K562 (cell line): ENCODE results near the gene MRPL9. TPM values are rescaled to one million over a fixed set of nuclear protein-coding genes. Genes with fewer than 3 reads are reported as not detected.

Source experiments
- ATAC-seq: fragments of 200-7000 bp; cut with Tn5 transposase; 3 replicates; pipeline ENCODE4 v1.9.1; 2020; ENCODE audit warnings: moderate library complexity
- BruUV-seq: library from RNA; stranded (reverse); fragments of 400-500 nt; replicated peaks from 2 replicates; lab custom pipeline; 2021; lab: Mats Ljungman, UMichigan
- CTCF ChIA-PET: fragments of 300-600 bp; formaldehyde crosslinking; extraction: SDS; loops from one replicate; lab custom pipeline; 2021; ENCODE audit warnings: low intra/inter-chr PET ratio; lab: Yijun Ruan, JAX
- POLR2A ChIA-PET: fragments of 300-600, 350-650 bp; sonication (Branson Sonifier 250); formaldehyde crosslinking; extraction: SDS; loops from one replicate; lab custom pipeline; 2021; ENCODE audit warnings: antibody characterized with exemption, inconsistent platforms; lab: Yijun Ruan, JAX
- DNase-seq, 4 experiments: peaks; one replicate each; pipeline versions ENCODE4 v3.0.0 to v3.0.0-alpha.2; 2011 to 2018; ENCODE audit warnings: low spot score in 3 of 4, mixed read lengths in 3 of 4; ENCODE audit errors: extremely low read depth in 1 of 4
- FAIRE-seq: peaks from 2 replicates; lab custom pipeline; 2011; peaks lifted over from hg19 to GRCh38; lab: Jason Lieb, UNC
- H2AFZ ChIP-seq: 2 replicates; pipeline ENCODE4 v1.6.0; 2011; ENCODE audit warnings: low read depth, low read length, control low read depth, inconsistent platforms
- H3K27ac ChIP-seq: fragments of 200-600 bp; 3 replicates; pipeline ENCODE4 v1.8.0; 2011; ENCODE audit warnings: low read depth, mild to moderate bottlenecking, control low read depth, inconsistent platforms, low read length, moderate library complexity, mixed read lengths; ENCODE audit errors: extremely low read depth
- H3K27me3 ChIP-seq, 2 experiments: fragments of 300-600 bp in 1 of 2; 2 replicates in 1 of 2; 3 replicates in 1 of 2; pipeline versions ENCODE4 v1.6.0 to v1.8.0; 2011; ENCODE audit warnings: inconsistent platforms in 2 of 2, low read length in 2 of 2, mild to moderate bottlenecking in 1 of 2, mixed read lengths in 1 of 2, moderate library complexity in 1 of 2; ENCODE audit not compliant: control insufficient read depth in 2 of 2, insufficient read depth in 2 of 2
- H3K36me3 ChIP-seq: fragments of 300-600 bp; 3 replicates; pipeline ENCODE4 v1.8.0; 2011; ENCODE audit warnings: mild to moderate bottlenecking, low read length, inconsistent platforms; ENCODE audit not compliant: control insufficient read depth, insufficient read depth
- H3K4me1 ChIP-seq, 2 experiments: fragments of 200-600 bp in 1 of 2; replicated peaks in 1 of 2; 2 replicates in 1 of 2; 3 replicates in 1 of 2; pipeline versions ENCODE4 v1.5.1 to v1.8.0; 2011; ENCODE audit warnings: inconsistent platforms in 2 of 2, low read length in 2 of 2, mild to moderate bottlenecking in 1 of 2, mixed read lengths in 1 of 2, moderate library complexity in 1 of 2; ENCODE audit not compliant: control insufficient read depth in 2 of 2, insufficient read depth in 2 of 2
- H3K4me2 ChIP-seq: 2 replicates; pipeline ENCODE4 v1.6.1; 2011; ENCODE audit warnings: low read length, control low read depth, inconsistent platforms, mixed read lengths; ENCODE audit not compliant: insufficient read depth
- H3K4me3 ChIP-seq: fragments of 200-600 bp; sonication (generic), shearing (Covaris generic); 2 replicates; pipeline ENCODE4 v1.5.1; 2016; ENCODE audit warnings: control low read depth, inconsistent platforms
- H3K79me2 ChIP-seq: fragments of 200-600 bp; 3 replicates; pipeline ENCODE4 v1.8.0; 2011; ENCODE audit warnings: low read length, inconsistent platforms; ENCODE audit not compliant: control insufficient read depth, insufficient read depth
- H3K9ac ChIP-seq, 2 experiments: 2 replicates each; pipeline versions ENCODE4 v1.6.0 to v1.6.1; 2011; ENCODE audit warnings: low read depth in 2 of 2, low read length in 2 of 2, control low read depth in 1 of 2, inconsistent platforms in 1 of 2, mild to moderate bottlenecking in 1 of 2, mixed read lengths in 1 of 2; ENCODE audit not compliant: insufficient read depth in 1 of 2
- H3K9me1 ChIP-seq: one replicate; pipeline ENCODE4 v1.6.0; 2011; ENCODE audit warnings: inconsistent platforms, mild to moderate bottlenecking, low read length, moderate library complexity; ENCODE audit not compliant: control insufficient read depth, insufficient read depth
- H3K9me3 ChIP-seq: replicated peaks from 2 replicates; pipeline ENCODE4 v1.5.1; 2011; ENCODE audit warnings: low read depth, low read length, inconsistent platforms; ENCODE audit not compliant: control insufficient read depth, insufficient read depth
- H4K20me1 ChIP-seq: replicated peaks from 2 replicates; pipeline ENCODE4 v1.6.1; 2011; ENCODE audit warnings: low read length, inconsistent platforms, mixed read lengths; ENCODE audit not compliant: control insufficient read depth, insufficient read depth
- CCAR2 ChIP-seq: fragments of 200-400 bp; formaldehyde crosslinking; IDR thresholded peaks from 2 replicates; pipeline ENCODE4 v1.6.1; 2017; ENCODE audit warnings: mild to moderate bottlenecking, low read depth, low read length
- CREB3 ChIP-seq: fragments of 450-650 bp; conservative IDR thresholded peaks from 2 replicates; pipeline ENCODE4 v1.6.1; 2016; ENCODE audit warnings: missing genetic modification characterization, low read depth, mild to moderate bottlenecking, missing compliant biosample characterization, moderate library complexity
- FOXM1 ChIP-seq, 2 experiments: fragments of 450-650 bp in 1 of 2; sonication (generic) in 1 of 2; formaldehyde crosslinking in 1 of 2; IDR thresholded peaks; 2 replicates each; pipeline versions ENCODE4 v1.6.1 to v1.9.0; 2017 to 2022; ENCODE audit warnings: low read depth in 2 of 2, mild to moderate bottlenecking in 2 of 2, missing genetic modification reagents in 1 of 2, moderate library complexity in 1 of 2
- GTF2F1 ChIP-seq: IDR thresholded peaks from 2 replicates; pipeline ENCODE4 v1.6.1; 2011; ENCODE audit warnings: low read depth, low read length, improper control_type of control experiment
- HBP1 ChIP-seq: fragments of 450-650 bp; formaldehyde crosslinking; IDR thresholded peaks from 2 replicates; pipeline ENCODE4 v1.4.0; 2022; ENCODE audit warnings: missing genetic modification characterization
- LEF1 ChIP-seq: fragments of 450-650 bp; IDR thresholded peaks from 2 replicates; pipeline ENCODE4 v1.6.1; 2016; ENCODE audit warnings: mild to moderate bottlenecking
- NELFE ChIP-seq: IDR thresholded peaks from 2 replicates; pipeline ENCODE4 v1.6.1; 2011; ENCODE audit warnings: mild to moderate bottlenecking; ENCODE audit not compliant: insufficient read depth, insufficient read length
- NR2C1 ChIP-seq, 2 experiments: fragments of 450-650 bp; IDR thresholded peaks; 2 replicates each; pipeline ENCODE4 v1.6.1; 2017; ENCODE audit warnings: mild to moderate bottlenecking in 2 of 2, antibody characterized with exemption in 1 of 2, inconsistent platforms in 1 of 2, missing compliant biosample characterization in 1 of 2, missing genetic modification characterization in 1 of 2
- PTTG1 ChIP-seq: fragments of 450-650 bp; IDR thresholded peaks from 2 replicates; pipeline ENCODE4 v1.6.1; 2016; ENCODE audit warnings: low read depth, mild to moderate bottlenecking, missing genetic modification characterization, missing compliant biosample characterization
- RBM14 ChIP-seq: fragments of 200-400 bp; formaldehyde crosslinking; IDR thresholded peaks from 2 replicates; pipeline ENCODE4 v1.6.1; 2018; ENCODE audit warnings: low read depth, mild to moderate bottlenecking, low read length, moderate library complexity, borderline replicate concordance; ENCODE audit not compliant: insufficient read depth
- RBM15 ChIP-seq: fragments of 200-400 bp; formaldehyde crosslinking; IDR thresholded peaks from 2 replicates; pipeline ENCODE4 v1.6.1; 2018; ENCODE audit warnings: mild to moderate bottlenecking, low read length, moderate library complexity; ENCODE audit not compliant: insufficient read depth
- SRSF1 ChIP-seq: fragments of 200-400 bp; formaldehyde crosslinking; IDR thresholded peaks from 2 replicates; pipeline ENCODE4 v1.6.1; 2017; ENCODE audit warnings: mild to moderate bottlenecking, low read depth, low read length, moderate library complexity
- TAL1 ChIP-seq: fragments of 450-650 bp; IDR thresholded peaks from 2 replicates; pipeline ENCODE4 v1.6.1; 2016; ENCODE audit warnings: mild to moderate bottlenecking
- ZNF133 ChIP-seq: fragments of 250-450 bp; sonication (Bioruptor Pico); IDR thresholded peaks from 2 replicates; pipeline ENCODE4 v1.4.0; 2020; ENCODE audit warnings: mild to moderate bottlenecking
- WGBS: fragments of 100-300 bp; shearing (Covaris generic); methylation state at CpG from one replicate; pipeline ENCODE4 v1.1.6; 2016; ENCODE audit warnings: low coverage, mixed read lengths; ENCODE audit not compliant: insufficient coverage; ENCODE audit errors: missing lambda C conversion rate; 5-methylcytosine and 5-hydroxymethylcytosine counted together
- in situ Hi-C: fragments of 300-500 bp; cut with MboI; formaldehyde crosslinking; loops from 4 replicates; pipeline ENCODE4 v1.15.0; 2018; ENCODE audit warnings: inconsistent platforms, mixed read lengths
- intact Hi-C: fragments of 100-400 bp; cut with micrococcal nuclease; formaldehyde crosslinking; loops from 2 replicates; pipeline ENCODE4 v1.14.2; 2022
- polyA plus RNA-seq, 8 experiments: library from polyadenylated mRNA; depleted of rRNA in 4 of 8; stranded (reverse) in 5 of 8; unstranded in 3 of 8; fragments of >200 nt; fragmentation: Nextera tagmentation in 2 of 8; fragmentation: Illumina TruSeq in 1 of 8; extraction: Ambion mirVana in 2 of 8; extraction: Trizol in 1 of 8; gene quantifications; 2 replicates each; pipeline versions ENCODE4 v1.2.1 to v1.2.3, GENCODE V29; 2011 to 2014; ENCODE audit warnings: inconsistent platforms in 1 of 8, missing spikeins in 1 of 8
- total RNA-seq, 7 experiments: library from RNA; depleted of rRNA in 6 of 7; stranded (reverse); fragments of >200 nt in 6 of 7; fragmentation: Illumina TruSeq in 2 of 7; extraction: Trizol in 2 of 7; gene quantifications; 2 replicates each; pipeline versions ENCODE4 v1.2.1 to v1.2.3, GENCODE V29; 2011 to 2021; ENCODE audit warnings: low replicate concordance in 1 of 7
- TF ChIP-seq, protein P1 (sequence below): sonication (generic); formaldehyde crosslinking; IDR thresholded peaks from 2 replicates; pipeline ENCODE4 v1.8.0; 2023; ENCODE audit warnings: mild to moderate bottlenecking, missing genetic modification reagents

MRPL9 gene
- total and polyA plus RNA-seq, 9 of the 15 experiments (the other 6 are each of a cell fraction or from before 2014, with no cell fraction given): 38.0 to 162 (median 111) TPM

- TF ChIP-seq, protein P1, sequence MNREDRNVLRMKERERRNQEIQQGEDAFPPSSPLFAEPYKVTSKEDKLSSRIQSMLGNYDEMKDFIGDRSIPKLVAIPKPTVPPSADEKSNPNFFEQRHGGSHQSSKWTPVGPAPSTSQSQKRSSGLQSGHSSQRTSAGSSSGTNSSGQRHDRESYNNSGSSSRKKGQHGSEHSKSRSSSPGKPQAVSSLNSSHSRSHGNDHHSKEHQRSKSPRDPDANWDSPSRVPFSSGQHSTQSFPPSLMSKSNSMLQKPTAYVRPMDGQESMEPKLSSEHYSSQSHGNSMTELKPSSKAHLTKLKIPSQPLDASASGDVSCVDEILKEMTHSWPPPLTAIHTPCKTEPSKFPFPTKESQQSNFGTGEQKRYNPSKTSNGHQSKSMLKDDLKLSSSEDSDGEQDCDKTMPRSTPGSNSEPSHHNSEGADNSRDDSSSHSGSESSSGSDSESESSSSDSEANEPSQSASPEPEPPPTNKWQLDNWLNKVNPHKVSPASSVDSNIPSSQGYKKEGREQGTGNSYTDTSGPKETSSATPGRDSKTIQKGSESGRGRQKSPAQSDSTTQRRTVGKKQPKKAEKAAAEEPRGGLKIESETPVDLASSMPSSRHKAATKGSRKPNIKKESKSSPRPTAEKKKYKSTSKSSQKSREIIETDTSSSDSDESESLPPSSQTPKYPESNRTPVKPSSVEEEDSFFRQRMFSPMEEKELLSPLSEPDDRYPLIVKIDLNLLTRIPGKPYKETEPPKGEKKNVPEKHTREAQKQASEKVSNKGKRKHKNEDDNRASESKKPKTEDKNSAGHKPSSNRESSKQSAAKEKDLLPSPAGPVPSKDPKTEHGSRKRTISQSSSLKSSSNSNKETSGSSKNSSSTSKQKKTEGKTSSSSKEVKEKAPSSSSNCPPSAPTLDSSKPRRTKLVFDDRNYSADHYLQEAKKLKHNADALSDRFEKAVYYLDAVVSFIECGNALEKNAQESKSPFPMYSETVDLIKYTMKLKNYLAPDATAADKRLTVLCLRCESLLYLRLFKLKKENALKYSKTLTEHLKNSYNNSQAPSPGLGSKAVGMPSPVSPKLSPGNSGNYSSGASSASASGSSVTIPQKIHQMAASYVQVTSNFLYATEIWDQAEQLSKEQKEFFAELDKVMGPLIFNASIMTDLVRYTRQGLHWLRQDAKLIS (CRISPR knock-in tag): no peak
- no peak for TF ChIP-seq CCAR2
These were observed 44.6 kb downstream of the MRPL9 start (continued) for GRCh38 chr1:151718666-151719065.

DNA sequence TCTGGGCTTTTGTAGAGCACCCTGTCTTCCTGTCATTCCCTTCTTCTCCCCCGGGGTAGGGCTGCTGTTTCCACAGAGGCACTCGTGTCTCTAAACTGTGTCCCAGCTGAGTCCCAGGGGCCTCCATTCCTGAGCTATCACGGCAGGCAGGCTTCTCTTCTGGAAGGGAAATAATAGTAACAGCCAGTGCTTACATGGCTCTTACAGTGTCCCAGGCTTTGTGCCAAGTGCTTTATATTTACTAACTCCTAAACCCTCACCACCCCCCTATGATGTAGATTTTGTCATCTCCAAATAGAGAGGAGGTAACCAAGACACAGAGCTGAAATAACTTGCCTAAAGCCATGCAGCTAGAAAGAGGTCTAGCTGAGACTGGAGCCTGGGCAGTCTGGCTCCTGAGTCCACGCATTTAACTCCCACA is 45.3 kb downstream of the MRPL9 start:
- Histone ChIP-seq H2AFZ (no peak overlapping the region), H3K4me3 (no peak overlapping the region), H3K79me2 (no peaks in the 10 kb centered on the region), H3K27ac (no peak overlapping the region), H3K4me2 (no peak overlapping the region), H3K9me3 (no peaks in the 10 kb centered on the region), H3K4me1 (peaks cover 13 to 21% of the 10 kb centered on the region in 2 experiments), H3K36me3 (no peaks in the 10 kb centered on the region), H3K9ac (no peak overlapping the region), H3K27me3 (peaks cover 13 to 49% of the 10 kb centered on the region in 2 experiments), H4K20me1 (peaks cover 18% of the 10 kb centered on the region), H3K9me1 (no peaks in the 10 kb centered on the region)
- WGBS: 2% methylated on average over 4 of the region's 4 CpGs
- ChIA-PET CTCF (no interaction called here), POLR2A (interaction anchor here (0.6 to 1.1 kb wide), 3 partner anchors 42 to 178 kb away, joined by 3 read pairs; partner anchors contain the start of gene TUFT1)
- no peak for DNase-seq
- no TSS peak for BruUV-seq
- in situ Hi-C loops: no loop called here
- intact Hi-C loops: no loop called here
- no peak for ATAC-seq
- no peak for FAIRE-seq
- TF ChIP-seq SRSF1 (no peak), RBM14 (no peak), RBM15 (no peak), GTF2F1 (no peak), CREB3 (no peak), FOXM1 (IDR thresholded peaks at IDR 0.05; ENCODE audit: low read depth) (no peak), FOXM1 (CRISPR knock-in tag; IDR thresholded peaks at IDR 0.05; ENCODE audit: low read depth) (no peak), PTTG1 (no peak), ZNF133 (no peak), TAL1 (no peak), LEF1 (no peak), NELFE (no peak), NR2C1 (IDR thresholded peaks at IDR 0.05) (no peak), NR2C1 (tag; IDR thresholded peaks at IDR 0.05) (no peak), HBP1 (CRISPR knock-in tag) (no peak)
